Uterus (tissue), 2 donors: Measurements from ENCODE around the gene MICAL2.

Source experiments
- CTCF ChIP-seq, 4 experiments: fragments of 200-600 bp in 2 of 4; fragments of 450-650 bp in 2 of 4; sonication (generic) in 2 of 4; IDR thresholded peaks; one replicate each; pipeline ENCODE4 v1.5.1; 2016 to 2019; ENCODE audit warnings: antibody characterized with exemption in 4 of 4, mild to moderate bottlenecking in 2 of 4, moderate library complexity in 1 of 4
- POLR2A ChIP-seq, 2 donors: fragments of 450-650 bp; IDR thresholded peaks; one replicate each; pipeline ENCODE4 v1.6.1; 2016; ENCODE audit warnings: antibody characterized with exemption in 2 of 2, mild to moderate bottlenecking in 1 of 2, moderate library complexity in 1 of 2

- TF ChIP-seq CTCF (IDR thresholded peaks at IDR 0.05), result no peak
- no peak for TF ChIP-seq POLR2A (IDR thresholded peaks at IDR 0.05)
Measured at GRCh38 chr11:12156301-12157140, 46.1 kb downstream of the MICAL2 start.
